MG63 (cell line): ENCODE data around the gene FHIT. TPM values are rescaled to one million over a fixed set of nuclear protein-coding genes. Genes with fewer than 3 reads are reported as not detected.

ENCODE experiments used
- DNase-seq: peaks from one replicate; pipeline ENCODE4 v3.0.0-alpha.2; 2020
- H3K27me3 ChIP-seq: fragments of 250-450 bp; sonication (Bioruptor Pico); 2 replicates; pipeline ENCODE4 v1.5.1; 2020; ENCODE audit warnings: mild to moderate bottlenecking, moderate library complexity
- H3K36me3 ChIP-seq: fragments of 250-450 bp; sonication (Bioruptor Pico); 2 replicates; pipeline ENCODE4 v1.5.1; 2020; ENCODE audit warnings: mild to moderate bottlenecking, moderate library complexity
- H3K4me3 ChIP-seq: fragments of 250-450 bp; sonication (Bioruptor Pico); 2 replicates; pipeline ENCODE4 v1.5.1; 2020; ENCODE audit warnings: mild to moderate bottlenecking, moderate library complexity
- H3K9me3 ChIP-seq: fragments of 250-450 bp; sonication (Bioruptor Pico); 2 replicates; pipeline ENCODE4 v1.5.1; 2020; ENCODE audit warnings: mild to moderate bottlenecking, moderate library complexity
- total RNA-seq: library from RNA; depleted of rRNA; stranded (reverse); fragments of >200 nt; shearing (Covaris generic); gene quantifications from 2 replicates; pipeline ENCODE4 v1.2.3, GENCODE V29; 2014; ENCODE audit warnings: low replicate concordance

Gene FHIT
- total RNA-seq, 1 experiment from 2014 or later: 1.7 TPM

DNA sequence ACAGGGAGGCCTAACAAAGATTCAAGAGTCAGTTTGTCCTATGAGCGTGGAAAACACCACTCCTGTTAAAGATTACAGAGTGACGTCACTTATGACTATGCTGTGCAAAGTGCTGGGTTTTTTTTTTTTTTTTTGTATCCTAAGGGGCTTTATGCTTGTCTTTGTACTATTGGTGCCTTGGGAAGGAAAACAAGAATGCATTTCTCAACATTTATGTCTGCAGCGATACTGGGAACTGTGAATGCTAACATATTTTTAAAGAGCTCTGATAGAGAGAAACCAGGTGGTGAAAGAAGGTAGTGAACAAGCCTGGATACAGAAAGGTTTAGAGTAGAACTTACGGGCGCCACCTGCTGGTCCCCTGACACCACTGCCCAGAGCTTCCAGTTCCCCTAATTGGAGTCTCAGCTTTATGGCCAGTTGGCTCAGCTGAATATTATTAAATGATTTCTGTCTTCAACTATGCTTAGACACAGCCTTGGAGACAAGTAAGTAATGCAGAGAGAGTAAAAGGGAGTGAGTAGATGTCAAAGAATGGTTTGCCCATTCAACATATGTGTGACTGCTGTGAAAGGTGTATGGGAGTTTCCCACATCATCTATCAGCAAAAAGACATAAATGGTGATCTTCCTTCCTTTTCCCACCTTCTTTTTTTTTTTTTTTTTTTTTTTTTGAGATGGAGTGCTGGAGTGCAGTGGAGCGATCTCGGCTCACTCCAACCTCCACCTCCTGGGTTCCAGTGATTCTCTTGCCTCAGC, 1393.5 kb downstream of the FHIT start:
- Histone ChIP-seq H3K36me3 (no peaks in the 10 kb centered on the region), H3K27me3 (no peaks in the 10 kb centered on the region), H3K4me3 (no peak overlapping the region), H3K9me3 (no peaks in the 10 kb centered on the region)
- DNase-seq: peak; percentile 55

DNA sequence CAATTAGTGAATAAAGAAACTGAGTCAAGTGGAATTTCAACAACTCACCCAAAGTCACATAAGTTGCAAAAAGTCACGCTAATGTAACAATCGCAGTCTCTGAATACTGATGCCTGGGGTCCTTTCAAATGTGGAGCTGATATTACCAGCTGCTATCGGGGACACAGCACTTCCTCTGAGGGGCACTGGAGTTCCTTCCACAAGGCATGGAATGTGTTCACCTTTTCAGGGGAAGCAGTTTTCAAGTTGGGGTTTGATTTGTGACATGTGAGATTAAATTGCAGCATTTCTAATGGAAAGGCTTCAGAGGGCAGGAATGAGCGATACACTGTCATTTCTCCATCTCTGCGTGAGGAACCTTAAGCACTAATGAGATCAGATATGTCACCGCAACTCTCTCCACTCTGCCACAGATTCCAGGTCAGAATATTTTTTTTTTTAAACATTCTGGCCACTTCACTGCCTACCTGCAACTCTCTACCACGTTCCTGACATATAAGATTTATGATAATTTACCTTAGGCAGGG, 1394.3 kb downstream of the FHIT start:
- Histone ChIP-seq H3K9me3 (no peaks in the 10 kb centered on the region), H3K36me3 (no peaks in the 10 kb centered on the region), H3K4me3 (no peak overlapping the region), H3K27me3 (no peaks in the 10 kb centered on the region)
- DNase-seq: no peak

DNA sequence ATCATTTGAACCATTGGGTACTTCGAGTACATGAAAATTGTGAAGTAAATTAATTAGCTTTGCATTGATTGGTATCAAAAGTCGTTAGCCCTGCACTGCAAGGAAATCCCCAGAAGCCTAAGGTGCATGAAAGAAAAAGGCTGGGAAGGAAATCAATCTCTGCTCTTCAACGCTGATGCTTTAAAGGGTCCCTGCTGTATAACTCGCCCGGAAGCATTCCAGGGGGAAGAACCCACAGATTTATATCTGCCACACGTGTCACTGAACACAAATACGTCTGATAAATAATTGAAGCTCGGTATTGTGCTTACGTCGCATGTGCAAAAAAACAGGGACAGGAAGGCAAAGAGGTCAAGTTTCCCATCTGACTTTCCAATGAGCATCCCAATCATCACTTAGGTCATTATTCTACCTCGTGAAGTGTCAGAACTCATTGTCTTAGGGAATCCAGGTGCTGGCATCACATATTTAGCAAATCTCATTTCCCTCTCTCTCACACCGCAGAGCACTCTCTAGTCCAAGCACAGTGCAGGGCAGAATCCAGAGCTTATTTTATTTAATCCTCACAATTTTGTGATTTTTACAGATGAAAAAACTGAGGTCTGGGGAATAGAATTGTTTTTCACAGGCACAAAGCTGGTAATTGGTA, 1397.1 kb downstream of the FHIT start:
- H3K4me3 ChIP-seq: no peak overlapping the region
- DNase-seq: no peak
- H3K27me3 ChIP-seq: no peaks in the 10 kb centered on the region
- H3K9me3 ChIP-seq: no peaks in the 10 kb centered on the region
- H3K36me3 ChIP-seq: no peaks in the 10 kb centered on the region

DNA sequence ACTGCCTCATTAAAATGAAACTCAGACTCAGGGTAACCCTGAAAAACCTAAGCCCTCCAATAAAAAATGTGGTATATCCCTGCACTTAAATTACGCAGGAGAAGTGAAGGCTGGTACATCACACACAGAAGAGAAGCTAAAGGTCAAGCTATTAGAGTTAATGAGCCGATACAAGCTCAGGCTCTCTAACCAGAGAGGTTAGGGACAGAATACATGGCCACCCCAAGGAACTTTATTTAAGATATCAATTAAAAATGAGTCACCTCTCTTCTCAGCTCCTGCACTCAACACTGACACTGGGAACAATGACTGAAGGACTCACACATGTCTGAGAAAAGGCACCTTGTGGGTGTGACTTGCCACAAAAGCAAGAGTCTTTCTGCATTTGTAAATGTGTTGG, 1400.8 kb downstream of the FHIT start:
- no peak for DNase-seq
- H3K36me3 ChIP-seq: no peaks in the 10 kb centered on the region
- H3K4me3 ChIP-seq: no peak overlapping the region

DNA sequence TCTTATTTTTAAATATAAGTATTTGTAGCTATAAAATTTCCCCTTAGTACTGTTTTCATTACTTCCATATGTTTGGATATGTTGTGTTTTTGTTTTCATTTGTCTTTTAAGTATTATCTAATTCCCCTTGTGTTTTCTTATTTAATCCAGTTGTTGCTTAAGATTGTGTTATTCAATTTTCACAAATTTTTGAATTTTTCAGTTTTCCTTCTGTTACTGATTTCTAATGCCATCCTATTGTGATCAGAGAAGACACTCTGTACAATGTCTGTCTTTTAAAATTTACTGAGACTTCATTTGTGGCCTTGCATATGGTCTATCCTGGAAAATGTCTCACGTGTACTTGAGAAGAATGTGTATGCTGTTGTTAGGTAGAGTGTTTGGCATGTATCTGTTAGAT, 1405.9 kb downstream of the FHIT start:
- H3K27me3 ChIP-seq: no peaks in the 10 kb centered on the region
- no peak overlapping the region for H3K4me3 ChIP-seq
- no peaks in the 10 kb centered on the region for H3K9me3 ChIP-seq
- no peak for DNase-seq
- H3K36me3 ChIP-seq: no peaks in the 10 kb centered on the region

More for the DNA sequence above, 1400.8 kb downstream of the FHIT start:
- Histone ChIP-seq H3K9me3 (no peaks in the 10 kb centered on the region), H3K27me3 (no peaks in the 10 kb centered on the region)

DNA sequence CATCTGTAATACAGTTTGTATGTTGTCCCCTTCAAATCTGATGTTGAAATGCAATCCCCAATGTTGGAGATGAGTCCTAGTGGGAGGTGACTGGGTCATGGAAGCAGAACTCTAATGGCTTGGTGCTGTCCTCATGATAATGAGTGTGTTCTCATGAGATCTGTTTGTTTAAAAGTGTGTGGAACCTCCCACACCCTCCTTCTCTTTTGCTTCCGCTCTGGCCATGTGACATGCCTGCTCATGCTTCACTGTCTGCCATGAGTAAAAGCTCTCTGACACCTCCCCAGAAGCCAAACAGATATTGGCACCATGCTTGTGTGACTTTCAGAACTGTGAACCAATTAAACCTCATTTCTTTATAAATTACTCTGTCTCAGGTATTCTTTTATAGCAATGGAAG, 1407.4 kb downstream of the FHIT start:
- H3K9me3 ChIP-seq: no peaks in the 10 kb centered on the region
- H3K27me3 ChIP-seq: no peaks in the 10 kb centered on the region
- no peak for DNase-seq
- H3K4me3 ChIP-seq: no peak overlapping the region
- no peaks in the 10 kb centered on the region for H3K36me3 ChIP-seq

DNA sequence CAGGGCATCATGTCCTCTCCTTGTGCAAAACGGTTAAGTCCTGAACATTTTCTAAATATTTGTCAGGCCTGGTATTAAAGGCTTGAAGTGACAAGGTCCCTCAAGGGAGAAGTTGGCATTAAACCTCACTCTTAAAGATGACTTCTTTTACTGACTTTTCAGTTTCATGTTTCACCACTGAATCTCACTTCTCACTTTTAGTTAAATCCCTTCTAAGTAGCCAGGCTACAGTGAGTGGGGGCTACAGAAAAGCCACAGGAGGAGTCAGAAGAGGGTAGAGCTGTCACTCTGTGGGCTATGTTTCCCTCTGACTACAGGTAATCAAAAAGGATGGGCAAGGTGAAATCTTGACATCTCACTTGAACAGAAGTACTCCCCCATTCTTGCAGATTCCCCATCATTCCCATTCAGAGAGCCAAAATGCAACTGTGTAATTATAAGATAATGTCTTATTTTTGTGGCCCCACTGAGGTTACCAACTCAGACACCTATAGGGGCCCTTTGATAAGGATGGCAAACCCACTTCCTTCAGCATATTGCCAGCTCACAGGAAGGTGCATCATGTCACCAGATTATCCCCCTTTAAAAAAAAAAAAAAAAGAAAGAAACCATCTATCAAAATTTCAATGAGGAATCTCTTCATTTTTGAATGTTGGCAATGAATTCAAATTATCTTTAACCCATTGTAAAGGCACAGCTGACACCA, 1411.3 kb downstream of the FHIT start:
- Histone ChIP-seq H3K4me3 (no peak overlapping the region), H3K27me3 (no peaks in the 10 kb centered on the region), H3K9me3 (no peaks in the 10 kb centered on the region), H3K36me3 (no peaks in the 10 kb centered on the region)
- DNase-seq: no peak

DNA sequence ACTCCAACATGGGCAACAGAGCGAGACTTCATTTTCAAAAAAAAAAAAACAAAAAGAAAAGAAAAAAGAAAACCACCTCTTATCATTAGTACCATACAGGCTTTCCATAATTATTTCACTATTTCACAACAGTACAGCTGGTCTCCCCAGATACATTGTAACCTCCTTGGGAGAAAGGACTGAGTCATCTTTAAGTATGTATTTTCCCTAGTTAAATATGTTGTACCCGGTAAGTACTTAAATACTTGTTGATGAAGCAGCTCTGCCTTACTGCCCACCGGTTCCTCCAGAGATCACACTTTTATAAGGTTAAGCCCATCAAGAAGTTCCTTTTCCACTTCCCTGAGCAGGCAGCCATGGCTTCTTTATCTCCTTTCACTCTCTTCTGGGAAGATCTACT, 1412.0 kb downstream of the FHIT start:
- DNase-seq: no peak
- H3K36me3 ChIP-seq: no peaks in the 10 kb centered on the region

DNA sequence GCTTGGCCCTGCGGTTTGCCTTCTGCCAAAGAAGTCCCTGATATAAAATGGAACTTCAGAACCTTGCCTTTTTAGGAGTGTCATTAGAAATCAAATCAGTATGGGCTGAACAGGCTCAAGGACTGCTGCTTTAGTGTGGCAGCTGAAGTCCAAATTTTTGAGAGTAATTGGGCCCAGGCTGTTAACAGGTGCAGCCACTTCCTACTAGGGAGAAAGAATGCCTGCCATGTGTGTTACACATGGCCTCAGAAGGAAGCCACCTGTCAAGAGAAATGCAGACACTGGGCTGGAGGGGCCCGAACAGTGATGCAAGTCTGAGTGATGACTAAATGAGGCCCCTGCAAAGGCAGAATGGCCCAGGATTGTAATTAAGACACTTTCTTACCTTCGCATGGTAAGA, 1414.7 kb downstream of the FHIT start:
- H3K4me3 ChIP-seq: no peak overlapping the region
- DNase-seq: no peak
- no peaks in the 10 kb centered on the region for H3K9me3 ChIP-seq
- H3K36me3 ChIP-seq: no peaks in the 10 kb centered on the region
- no peaks in the 10 kb centered on the region for H3K27me3 ChIP-seq

More for the DNA sequence above, 1412.0 kb downstream of the FHIT start:
- no peaks in the 10 kb centered on the region for H3K27me3 ChIP-seq
- H3K4me3 ChIP-seq: no peak overlapping the region
- H3K9me3 ChIP-seq: no peaks in the 10 kb centered on the region

DNA sequence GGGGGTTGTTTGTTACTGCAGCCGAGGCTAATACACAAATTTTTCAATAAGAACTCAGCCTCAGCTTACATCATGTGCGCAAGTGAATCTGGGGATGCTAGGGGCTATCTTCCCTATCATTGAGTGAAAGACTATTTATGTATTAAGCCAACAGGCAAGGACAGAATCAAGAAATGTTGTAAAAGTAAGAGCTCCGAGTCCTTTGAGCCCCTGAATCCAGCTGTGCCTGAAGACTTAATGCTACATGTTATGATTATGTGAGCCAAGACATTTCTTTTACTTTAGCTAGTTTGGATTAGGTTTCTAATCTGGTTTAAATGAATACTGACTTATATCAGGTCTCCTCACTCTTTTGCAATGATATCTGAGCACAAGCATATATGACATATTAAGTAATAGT, 1418.5 kb downstream of the FHIT start:
- Histone ChIP-seq H3K27me3 (no peaks in the 10 kb centered on the region), H3K36me3 (no peaks in the 10 kb centered on the region), H3K4me3 (no peak overlapping the region), H3K9me3 (no peaks in the 10 kb centered on the region)
- no peak for DNase-seq

DNA sequence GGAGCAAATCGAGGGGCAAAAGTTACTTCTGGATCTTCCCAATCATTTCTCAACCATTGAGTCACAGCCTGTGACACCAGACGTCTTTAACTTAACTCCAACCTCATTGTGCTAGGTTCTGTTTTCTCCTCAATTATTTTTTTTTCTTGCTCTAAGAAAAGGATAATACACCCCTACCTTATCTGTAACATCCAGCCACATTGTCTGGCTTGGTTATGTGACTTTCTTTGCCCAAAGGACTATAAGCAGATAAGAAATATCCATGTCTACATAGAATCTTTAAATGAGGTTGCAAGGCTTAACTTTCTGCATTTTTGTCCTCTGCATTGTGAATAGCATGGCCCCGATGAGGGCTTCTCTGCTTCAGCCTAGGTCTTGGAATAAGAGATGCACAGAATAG, 1419.0 kb downstream of the FHIT start:
- DNase-seq: no peak
- Histone ChIP-seq H3K9me3 (no peaks in the 10 kb centered on the region), H3K4me3 (no peak overlapping the region), H3K36me3 (no peaks in the 10 kb centered on the region), H3K27me3 (no peaks in the 10 kb centered on the region)

DNA sequence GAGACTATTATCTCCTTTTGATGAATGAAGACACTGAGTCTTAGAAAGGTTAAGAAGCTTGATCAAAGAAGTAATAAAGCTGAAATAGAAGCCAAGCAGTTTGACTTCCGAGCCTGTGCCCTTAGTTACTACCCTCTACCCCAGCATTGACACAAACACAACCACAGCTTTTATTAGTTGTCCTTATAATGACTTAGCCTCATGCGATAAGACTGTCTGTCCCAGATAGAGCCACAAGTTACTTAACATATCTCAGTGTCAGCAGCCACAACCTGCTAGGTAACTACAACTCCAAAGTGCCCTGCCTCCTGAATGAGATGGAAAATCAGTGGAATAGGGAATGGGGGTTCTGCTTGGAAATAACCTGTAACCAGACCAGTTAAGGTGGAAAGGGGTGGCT, 1419.9 kb downstream of the FHIT start:
- no peaks in the 10 kb centered on the region for H3K36me3 ChIP-seq
- no peak for DNase-seq
- H3K9me3 ChIP-seq: no peaks in the 10 kb centered on the region
- H3K4me3 ChIP-seq: no peak overlapping the region
- H3K27me3 ChIP-seq: no peaks in the 10 kb centered on the region

DNA sequence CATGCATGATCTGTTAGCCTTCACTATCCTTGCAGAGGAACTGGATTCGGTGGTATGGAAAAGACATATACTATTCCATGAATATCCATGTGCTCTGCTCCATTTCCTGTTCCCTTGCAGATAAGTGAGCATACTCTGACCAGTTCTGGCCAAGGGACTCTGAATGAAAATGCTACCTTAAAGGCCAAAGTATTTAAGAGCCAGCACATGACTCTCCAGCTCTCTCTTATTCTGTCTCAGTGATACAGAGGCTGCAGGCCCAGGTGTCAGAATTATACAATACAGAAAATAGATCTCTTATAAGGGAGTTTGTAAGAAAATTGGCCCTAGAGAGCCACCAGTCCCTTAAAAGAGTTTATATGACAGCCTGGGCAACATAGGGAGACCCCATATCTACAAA, 1421.7 kb downstream of the FHIT start:
- no peaks in the 10 kb centered on the region for H3K36me3 ChIP-seq
- H3K4me3 ChIP-seq: no peak overlapping the region

DNA sequence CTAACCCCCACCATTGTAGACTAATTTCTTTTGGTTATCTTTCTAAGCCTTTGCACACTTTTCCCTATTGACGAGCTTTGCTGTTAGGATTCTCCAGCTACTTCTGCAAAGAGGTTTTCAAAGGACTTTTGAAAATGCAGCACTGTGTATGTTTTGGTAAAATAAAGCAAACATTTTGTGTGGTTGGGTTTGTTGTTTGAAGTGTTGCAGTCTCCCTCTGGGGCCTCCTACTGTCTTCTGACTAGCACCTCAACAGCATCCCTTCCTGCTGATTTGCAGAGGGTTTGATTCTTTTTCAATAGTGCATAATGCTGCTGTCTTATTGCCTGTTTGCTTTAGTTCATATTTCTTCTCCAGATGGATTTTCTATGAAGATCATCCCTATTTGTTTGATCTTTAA, 1426.4 kb downstream of the FHIT start:
- no peaks in the 10 kb centered on the region for H3K36me3 ChIP-seq
- no peak for DNase-seq
- H3K9me3 ChIP-seq: no peaks in the 10 kb centered on the region
- H3K27me3 ChIP-seq: no peaks in the 10 kb centered on the region
- no peak overlapping the region for H3K4me3 ChIP-seq

More for the DNA sequence above, 1421.7 kb downstream of the FHIT start:
- DNase-seq: no peak
- no peaks in the 10 kb centered on the region for H3K9me3 ChIP-seq
- H3K27me3 ChIP-seq: no peaks in the 10 kb centered on the region

DNA sequence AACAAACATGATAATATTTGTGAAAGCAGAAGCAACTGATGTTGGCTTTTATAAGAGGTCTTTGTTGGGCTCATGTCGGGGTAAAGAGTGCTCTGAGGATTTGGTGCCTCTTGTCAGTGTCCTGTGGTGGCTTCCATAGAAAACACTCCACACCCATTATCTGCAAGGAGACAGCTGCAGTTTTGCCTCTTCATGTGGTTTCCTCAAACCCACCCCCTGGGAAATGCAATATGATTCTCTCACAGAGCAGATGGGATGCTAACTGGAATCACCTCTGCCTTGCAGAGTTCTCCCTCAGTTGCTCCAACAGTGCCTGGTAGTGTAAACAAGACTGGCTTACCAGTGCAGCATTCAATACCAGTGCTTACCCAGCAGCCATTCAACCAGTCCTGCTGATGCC, 1430.0 kb downstream of the FHIT start:
- Histone ChIP-seq H3K36me3 (no peaks in the 10 kb centered on the region), H3K27me3 (no peaks in the 10 kb centered on the region), H3K4me3 (no peak overlapping the region), H3K9me3 (no peaks in the 10 kb centered on the region)
- no peak for DNase-seq

DNA sequence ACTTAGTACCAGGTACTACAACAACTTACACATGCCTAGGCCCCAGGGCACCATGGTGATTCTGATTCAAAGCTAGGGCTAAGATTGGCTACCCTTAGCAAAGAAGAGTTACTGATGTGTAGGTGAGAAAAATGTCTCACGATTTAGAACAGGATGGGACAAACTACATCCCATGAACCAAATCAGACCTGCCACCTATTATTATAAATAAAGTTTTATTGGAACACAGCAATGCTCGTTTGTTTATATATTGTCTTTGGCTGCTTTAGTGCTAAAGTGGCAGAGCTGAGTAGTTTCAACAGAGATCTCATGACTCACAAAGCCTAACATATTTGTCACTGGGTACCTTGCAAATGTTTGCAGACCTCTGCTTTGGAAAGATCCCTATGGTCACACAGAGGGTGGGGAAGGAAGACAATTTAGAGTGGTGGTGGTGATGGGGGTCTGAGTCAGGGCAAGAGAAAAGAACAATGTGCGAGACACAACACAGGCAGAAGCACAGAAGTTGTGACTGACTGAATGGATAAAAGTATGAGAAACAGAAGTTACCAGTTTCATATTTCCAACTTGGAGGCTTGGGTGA, 1430.8 kb downstream of the FHIT start:
- no peaks in the 10 kb centered on the region for H3K27me3 ChIP-seq
- no peaks in the 10 kb centered on the region for H3K36me3 ChIP-seq
- DNase-seq: peak; percentile 19

DNA sequence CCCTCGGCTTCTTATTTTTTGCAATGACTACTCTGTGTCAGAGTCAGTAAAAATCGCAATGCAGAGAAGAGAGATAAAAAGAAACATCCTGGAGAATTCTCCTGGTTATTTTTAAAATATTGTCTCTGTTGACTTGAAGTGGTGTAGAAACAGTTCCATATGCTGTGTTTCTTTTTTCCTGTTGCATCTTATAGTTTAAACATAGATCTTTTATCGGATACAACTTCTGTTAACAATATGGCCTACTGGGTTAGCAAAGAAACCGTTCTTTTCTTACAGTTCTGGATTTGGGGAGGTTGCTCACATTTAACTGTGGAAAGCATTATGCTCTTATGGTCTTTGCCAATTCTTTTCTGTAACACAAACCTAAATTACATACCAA, 1432.3 kb downstream of the FHIT start:
- no peaks in the 10 kb centered on the region for H3K27me3 ChIP-seq
- DNase-seq: no peak
- no peak overlapping the region for H3K4me3 ChIP-seq
- no peaks in the 10 kb centered on the region for H3K9me3 ChIP-seq
- no peaks in the 10 kb centered on the region for H3K36me3 ChIP-seq

More for the DNA sequence above, 1430.8 kb downstream of the FHIT start:
- Histone ChIP-seq H3K4me3 (no peak overlapping the region), H3K9me3 (no peaks in the 10 kb centered on the region)
